Right lobe of liver (tissue), 4 donors: ENCODE measurements around the gene RASGRP3.

Source experiments
- CTCF ChIP-seq, 4 donors: fragments of 200-600 bp in 3 of 4; fragments of 450-650 bp in 1 of 4; IDR thresholded peaks; one replicate each; pipeline versions ENCODE4 v1.5.1 to v1.8.0; 2016 to 2022; ENCODE audit warnings: antibody characterized with exemption in 4 of 4, mild to moderate bottlenecking in 2 of 4
- POLR2A ChIP-seq: fragments of 450-650 bp; IDR thresholded peaks from one replicate; pipeline ENCODE4 v1.6.1; 2017; ENCODE audit warnings: antibody characterized with exemption, mild to moderate bottlenecking
- donor health status: DM: no; HTN: no; CAD: no.
- donor health status: DM: no; HTN: no; CAD: no.
- donor health status: DM: no; HTN: yes; CAD: no.

GRCh38 chr2:33503002-33503401 is 26.6 kb downstream of the RASGRP3 start:
- TF ChIP-seq CTCF (IDR thresholded peaks at IDR 0.05) (no peak), POLR2A (no peak)
